H1 (cell line): ENCODE results near the gene WNT9B. TPM values are rescaled to one million over a fixed set of nuclear protein-coding genes. Genes with fewer than 3 reads are reported as not detected.

Experiments used
- CTCF ChIA-PET: fragments of 300-600 bp; sonication (Branson Sonifier 250); formaldehyde crosslinking; loops from one replicate; lab custom pipeline; 2021; ENCODE audit not compliant: partially characterized antibody; lab: Charles Lee
- POLR2A ChIA-PET: fragments of 300-600 bp; sonication (Branson Sonifier 250); formaldehyde crosslinking; loops from one replicate; lab custom pipeline; 2021; ENCODE audit warnings: inconsistent platforms; ENCODE audit not compliant: partially characterized antibody; lab: Charles Lee
- DNase-seq, 2 experiments: peaks; one replicate each; pipeline versions ENCODE4 v3.0.0 to v3.0.0-alpha.2; 2010 to 2022; ENCODE audit warnings: low spot score in 2 of 2, low read depth in 1 of 2, mixed read lengths in 1 of 2
- FAIRE-seq: peaks from 2 replicates; lab custom pipeline; 2011; peaks lifted over from hg19 to GRCh38; lab: Jason Lieb, UNC
- H2AFZ ChIP-seq: 2 replicates; pipeline ENCODE4 v1.8.1; 2012; ENCODE audit warnings: low read length, inconsistent platforms
- H2AK5ac ChIP-seq: 2 replicates; pipeline ENCODE4 v1.6.1; 2013; ENCODE audit warnings: low read depth, low read length
- H2BK120ac ChIP-seq: replicated peaks from 2 replicates; pipeline ENCODE3; 2013; ENCODE audit warnings: low read depth, low read length, inconsistent platforms
- H2BK12ac ChIP-seq: 2 replicates; pipeline ENCODE4 v1.6.1; 2013; ENCODE audit warnings: low read depth, low read length
- H2BK15ac ChIP-seq: 2 replicates; pipeline ENCODE4 v1.6.1; 2013; ENCODE audit warnings: low read length
- H2BK20ac ChIP-seq: 2 replicates; pipeline ENCODE4 v1.6.1; 2013; ENCODE audit warnings: low read length
- H2BK5ac ChIP-seq: 2 replicates; pipeline ENCODE4 v1.6.1; 2013; ENCODE audit warnings: low read depth, low read length
- H3K14ac ChIP-seq: 2 replicates; pipeline ENCODE4 v1.6.1; 2013; ENCODE audit warnings: inconsistent platforms; ENCODE audit not compliant: insufficient read length
- H3K18ac ChIP-seq: 2 replicates; pipeline ENCODE4 v1.6.1; 2013; ENCODE audit warnings: low read length; ENCODE audit errors: extremely low read depth
- H3K23ac ChIP-seq: 2 replicates; pipeline ENCODE4 v1.6.1; 2013; ENCODE audit warnings: inconsistent platforms; ENCODE audit not compliant: insufficient read length
- H3K23me2 ChIP-seq: 2 replicates; pipeline ENCODE4 v1.6.1; 2013; ENCODE audit warnings: low read depth, low read length
- H3K27ac ChIP-seq: 2 replicates; pipeline ENCODE4 v1.6.1; 2011; ENCODE audit warnings: low read depth, low read length, inconsistent platforms
- H3K27me3 ChIP-seq, 4 experiments: replicated peaks in 1 of 4; 1 replicate in 1 of 4; 2 replicates in 3 of 4; pipeline versions ENCODE4 v1.6.1 to v1.8.1; 2011 to 2013; ENCODE audit warnings: low read length in 3 of 4, mild to moderate bottlenecking in 3 of 4, inconsistent platforms in 2 of 4, mixed read lengths in 2 of 4, moderate library complexity in 1 of 4; ENCODE audit not compliant: control insufficient read depth in 3 of 4, insufficient read depth in 3 of 4; ENCODE audit errors: extremely low read depth in 1 of 4
- H3K36me3 ChIP-seq, 4 experiments: 2 replicates each; pipeline versions ENCODE4 v1.6.1 to v1.8.1; 2011 to 2013; ENCODE audit warnings: mild to moderate bottlenecking in 4 of 4, low read length in 3 of 4, moderate library complexity in 2 of 4, control low read depth in 1 of 4, inconsistent platforms in 1 of 4; ENCODE audit not compliant: insufficient read depth in 4 of 4, control insufficient read depth in 2 of 4
- H3K4ac ChIP-seq: replicated peaks from 2 replicates; pipeline ENCODE3; 2013; ENCODE audit warnings: low read length, low read depth, mixed read lengths, inconsistent platforms; ENCODE audit not compliant: insufficient read length
- H3K4me1 ChIP-seq, 4 experiments: replicated peaks in 1 of 4; 1 replicate in 1 of 4; 2 replicates in 3 of 4; pipeline versions ENCODE4 v1.6.1 to v1.8.1; 2011 to 2013; ENCODE audit warnings: low read length in 3 of 4, inconsistent platforms in 2 of 4, mixed read lengths in 1 of 4; ENCODE audit not compliant: insufficient read depth in 4 of 4, control insufficient read depth in 3 of 4
- H3K4me2 ChIP-seq, 2 experiments: 2 replicates each; pipeline versions ENCODE4 v1.6.1 to v1.8.1; 2011 to 2013; ENCODE audit warnings: low read depth in 2 of 2, low read length in 2 of 2, control low read depth in 1 of 2, inconsistent platforms in 1 of 2, mild to moderate bottlenecking in 1 of 2; ENCODE audit not compliant: insufficient read depth in 1 of 2
- H3K4me3 ChIP-seq, 4 experiments: fragments of 200-600, 300-600 bp in 1 of 4; sonication (generic), shearing (Covaris generic), sonication (Bioruptor Twin) in 1 of 4; 2 replicates each; pipeline versions ENCODE4 v1.5.1 to v1.8.1; 2011 to 2016; ENCODE audit warnings: low read length in 4 of 4, low read depth in 3 of 4, control low read depth in 2 of 4, inconsistent platforms in 2 of 4, mild to moderate bottlenecking in 2 of 4, mixed read lengths in 1 of 4, moderate library complexity in 1 of 4; ENCODE audit not compliant: insufficient read depth in 2 of 4; ENCODE audit errors: extremely low read depth in 1 of 4
- H3K56ac ChIP-seq: replicated peaks from 2 replicates; pipeline ENCODE3; 2013; ENCODE audit warnings: low read depth, mild to moderate bottlenecking, mixed read lengths, low read length, inconsistent platforms; ENCODE audit not compliant: insufficient read length
- H3K79me1 ChIP-seq: 2 replicates; pipeline ENCODE4 v1.6.1; 2013; ENCODE audit warnings: low read depth, low read length, control low read depth
- H3K79me2 ChIP-seq, 2 experiments: 2 replicates each; pipeline versions ENCODE4 v1.6.1 to v1.8.1; 2012 to 2013; ENCODE audit warnings: low read length in 2 of 2, mild to moderate bottlenecking in 2 of 2, inconsistent platforms in 1 of 2; ENCODE audit not compliant: insufficient read depth in 2 of 2, control insufficient read depth in 1 of 2
- H3K9ac ChIP-seq, 4 experiments: replicated peaks in 1 of 4; 1 replicate in 1 of 4; 2 replicates in 3 of 4; pipeline versions ENCODE4 v1.6.1 to v1.8.1; 2011 to 2013; ENCODE audit warnings: low read depth in 3 of 4, low read length in 3 of 4, control low read depth in 2 of 4, mild to moderate bottlenecking in 2 of 4, moderate library complexity in 2 of 4, inconsistent platforms in 1 of 4; ENCODE audit errors: extremely low read depth in 1 of 4
- H3K9me3 ChIP-seq, 2 experiments: 2 replicates each; pipeline versions ENCODE4 v1.6.1 to v1.8.1; 2012 to 2013; ENCODE audit warnings: mild to moderate bottlenecking in 2 of 2, moderate library complexity in 2 of 2, control low read depth in 1 of 2, inconsistent platforms in 1 of 2, low read depth in 1 of 2, low read length in 1 of 2, mixed read lengths in 1 of 2; ENCODE audit not compliant: insufficient read depth in 2 of 2
- H4K20me1 ChIP-seq, 2 experiments: replicated peaks in 1 of 2; 2 replicates each; pipeline versions ENCODE3 to v1.8.1; 2011 to 2013; ENCODE audit warnings: inconsistent platforms in 2 of 2, low read length in 2 of 2, mild to moderate bottlenecking in 1 of 2; ENCODE audit not compliant: insufficient read depth in 2 of 2, control insufficient read depth in 1 of 2
- H4K5ac ChIP-seq: 2 replicates; pipeline ENCODE4 v1.6.1; 2013; ENCODE audit warnings: low read length, low read depth, mixed read lengths, inconsistent platforms; ENCODE audit not compliant: insufficient read length
- H4K8ac ChIP-seq: 2 replicates; pipeline ENCODE4 v1.8.0; 2013; ENCODE audit warnings: mild to moderate bottlenecking, moderate library complexity, low read length, inconsistent platforms; ENCODE audit not compliant: insufficient read depth; ENCODE audit errors: extremely low read depth
- H4K91ac ChIP-seq: replicated peaks from 2 replicates; pipeline ENCODE3; 2013; ENCODE audit warnings: low read length, mixed read lengths, inconsistent platforms; ENCODE audit not compliant: insufficient read length
- BRCA1 ChIP-seq: IDR thresholded peaks from 2 replicates; pipeline ENCODE4 v1.6.1; 2012; ENCODE audit warnings: low read depth, low read length, improper control_type of control experiment
- CBX5 ChIP-seq: fragments of 300-800, 300-1000 bp; sonication (generic); IDR thresholded peaks from 2 replicates; pipeline ENCODE4 v1.7.1; 2016; ENCODE audit warnings: antibody characterized with exemption, low read length, low read depth
- HDAC6 ChIP-seq: IDR thresholded peaks from one replicate; pipeline ENCODE4 v1.7.1; 2012; ENCODE audit warnings: low read depth, mild to moderate bottlenecking, inconsistent platforms, low read length, moderate library complexity
- KDM5A ChIP-seq: fragments of 200-600 bp; IDR thresholded peaks from 2 replicates; pipeline ENCODE4 v1.7.1; 2012; ENCODE audit warnings: mild to moderate bottlenecking, low read length, inconsistent platforms, mixed read lengths
- RNF2 ChIP-seq: fragments of 200-900, 300-1000 bp; sonication (generic); IDR thresholded peaks from 2 replicates; pipeline ENCODE4 v1.7.1; 2016; ENCODE audit warnings: borderline replicate concordance, low read depth, mild to moderate bottlenecking, antibody characterized with exemption, low read length; ENCODE audit not compliant: poor library complexity, severe bottlenecking; ENCODE audit errors: missing control alignments
- SP2 ChIP-seq: IDR thresholded peaks from 2 replicates; pipeline ENCODE4 v1.6.1; 2012; ENCODE audit warnings: mild to moderate bottlenecking, low read length, inconsistent platforms
- SUZ12 ChIP-seq: fragments of 200-600 bp; sonication (generic); IDR thresholded peaks from 2 replicates; pipeline ENCODE4 v1.6.1; 2012; ENCODE audit warnings: mild to moderate bottlenecking, inconsistent platforms, low read length, moderate library complexity, mixed read lengths
- TBP ChIP-seq: IDR thresholded peaks from 2 replicates; pipeline ENCODE4 v1.6.1; 2011; ENCODE audit warnings: low read depth, low read length, improper control_type of control experiment
- ZNF274 ChIP-seq: IDR thresholded peaks from 2 replicates; pipeline ENCODE4 v1.7.0; 2012; ENCODE audit warnings: low read length, borderline replicate concordance; ENCODE audit errors: extremely low read depth
- polyA plus RNA-seq, 7 experiments: library from polyadenylated mRNA; depleted of rRNA in 3 of 7; stranded (reverse) in 5 of 7; unstranded in 2 of 7; fragments of >200 nt in 5 of 7; fragments of 200-250 nt in 2 of 7; gene quantifications; 1 replicate in 5 of 7; 2 replicates in 1 of 7; 4 replicates in 1 of 7; pipeline versions ENCODE4 v1.2.1 to v1.2.3, GENCODE V29; 2011 to 2013; ENCODE audit warnings: missing spikeins in 2 of 7, mixed read lengths in 2 of 7
- total RNA-seq: library from RNA; stranded (reverse); fragmentation: NEBNext Ultra II Directional; extraction: Animal tissue kit (Norgen Biotek cat#: 25700); gene quantifications from 2 replicates; pipeline ENCODE4 v1.2.1, GENCODE V29; 2021

Gene WNT9B
- total and polyA plus RNA-seq, 2 of the 8 experiments (the other 6 are each of a cell fraction or from before 2014, with no cell fraction given): 0.21 TPM; not detected in 1

- Histone ChIP-seq H3K27ac (no peak overlapping the region), H4K20me1 (no peaks in the 10 kb centered on the region), H2BK15ac (no peak overlapping the region), H3K79me1 (no peaks in the 10 kb centered on the region), H4K91ac (no peak overlapping the region), H3K9ac (no peak overlapping the region), H2BK5ac (no peak overlapping the region), H3K27me3 (peaks cover 0 to 9% (median 0%) of the 10 kb centered on the region in 4 experiments; a peak in 2 of 7 replicates), H2BK120ac (no peak overlapping the region), H3K4me1 (peaks cover 0 to 8% (median 3%) of the 10 kb centered on the region in 4 experiments; a peak in 5 of 7 replicates), H3K4me2 (no peak overlapping the region), H2AFZ (no peak overlapping the region), H2AK5ac (no peak overlapping the region), H3K4ac (no peak overlapping the region), H4K5ac (no peak overlapping the region), H4K8ac (no peak overlapping the region), H3K56ac (no peak overlapping the region), H3K18ac (no peak overlapping the region), H3K14ac (no peak overlapping the region), H3K79me2 (no peaks in the 10 kb centered on the region), H2BK12ac (no peak overlapping the region), H3K9me3 (no peaks in the 10 kb centered on the region), H3K23ac (no peak overlapping the region), H3K36me3 (no peaks in the 10 kb centered on the region), H2BK20ac (no peak overlapping the region), H3K4me3 (no peak overlapping the region), H3K23me2 (peaks cover 2% of the 10 kb centered on the region; the same call in 1 of the 2 replicates)
- POLR2A ChIA-PET: no interaction called here
- CTCF ChIA-PET: interaction anchor here (1.3 to 1.4 kb wide), 4 partner anchors 10 to 76 kb away, joined by 3 to 11 read pairs (median 6); no protein-coding TSS in a partner anchor
- DNase-seq (no peak), FAIRE-seq (no peak)
- TF ChIP-seq KDM5A (no peak), HDAC6 (no peak), BRCA1 (no peak), RNF2 (no peak), SUZ12 (no peak), TBP (no peak), ZNF274 (no peak), SP2 (no peak), CBX5 (no peak)
Measured at GRCh38 chr17:46866747-46867146, 15.4 kb downstream of the WNT9B start.
